GM12892 (cell line): ENCODE results near the gene ETV1.

ENCODE experiments used
- POLR2A ChIP-seq: IDR thresholded peaks from 2 replicates; pipeline ENCODE4 v1.6.1; 2011; ENCODE audit warnings: low read depth, low read length, control low read depth
- POLR2AphosphoS5 ChIP-seq: IDR thresholded peaks from 2 replicates; pipeline ENCODE4 v1.6.1; 2011; ENCODE audit warnings: low read depth, low read length, control low read depth
- TAF1 ChIP-seq: IDR thresholded peaks from 2 replicates; pipeline ENCODE4 v1.6.1; 2011; ENCODE audit warnings: low read depth, mild to moderate bottlenecking, control low read depth, low read length, borderline replicate concordance

- TF ChIP-seq POLR2AphosphoS5 (no peak), POLR2A (no peak), TAF1 (no peak)
These were observed 36.5 kb downstream of the ETV1 start for GRCh38 chr7:13952921-13953320.
